ENCODE data around the gene PTPA. TPM values are rescaled to one million over a fixed set of nuclear protein-coding genes. Genes with fewer than 3 reads are reported as not detected.

PTPA gene
- total RNA-seq, 4 donors from 2014 or later: 48.7 to 65.7 (median 51.9) TPM

GRCh38 chr9:129141066-129142041 lies 30.1 kb downstream of the PTPA start:
- Histone ChIP-seq H3K36me3 (peaks cover 0 to 32% (median 0%) of the 10 kb centered on the region in 3 donors), H3K4me3 (peak overlapping the region in 3 of 4 donors; percentile 38 to 50 (median 46)), H3K4me1 (peaks cover 10 to 82% (median 35%) of the 10 kb centered on the region in 4 donors), H3K27me3 (no peaks in the 10 kb centered on the region), H3K27ac (peak overlapping the region; percentile 86 to 100 (median 97)), H3K9me3 (no peaks in the 10 kb centered on the region)
- DNase-seq: peak in 2 of 3 donors; percentile 68 to 88
- TF ChIP-seq CTCF (IDR thresholded peaks at IDR 0.05): peak in 1 of 6 experiments; percentile 3
- TF ChIP-seq POLR2A (IDR thresholded peaks at IDR 0.05): no peak

GRCh38 chr9:129142138-129142935 lies 31.1 kb downstream of the PTPA start:
- H3K9me3 ChIP-seq: no peaks in the 10 kb centered on the region
- H3K4me3 ChIP-seq: no peak overlapping the region
- H3K27me3 ChIP-seq: no peaks in the 10 kb centered on the region
- H3K36me3 ChIP-seq: peaks cover 0 to 22% (median 0%) of the 10 kb centered on the region in 3 donors
- no peak for DNase-seq
- H3K27ac ChIP-seq: peak overlapping the region; percentile 86 to 100 (median 97)
- peaks cover 10 to 90% (median 35%) of the 10 kb centered on the region in 4 donors for H3K4me1 ChIP-seq
- TF ChIP-seq CTCF (IDR thresholded peaks at IDR 0.05): no peak
- TF ChIP-seq POLR2A (IDR thresholded peaks at IDR 0.05): no peak

- H3K36me3 ChIP-seq: peaks cover 0 to 21% (median 0%) of the 10 kb centered on the region in 3 donors
- DNase-seq: peak; percentile 69 to 94 (median 88)
- no peaks in the 10 kb centered on the region for H3K27me3 ChIP-seq
- peak; percentile 78 to 91 (median 87) for TF ChIP-seq CTCF (IDR thresholded peaks at IDR 0.05)
- TF ChIP-seq POLR2A (IDR thresholded peaks at IDR 0.05): peak in 1 of 2 donors; percentile 31
- H3K9me3 ChIP-seq: no peaks in the 10 kb centered on the region
- no peak overlapping the region for H3K4me3 ChIP-seq
- peak overlapping the region; percentile 86 to 100 (median 97) for H3K27ac ChIP-seq
- peaks cover 10 to 82% (median 35%) of the 10 kb centered on the region in 4 donors for H3K4me1 ChIP-seq
These were observed 32.1 kb downstream of the PTPA start for GRCh38 chr9:129143031-129143927.

- Histone ChIP-seq H3K27ac (peak overlapping the region; percentile 57 to 77 (median 70)), H3K4me1 (peaks cover 10 to 65% (median 29%) of the 10 kb centered on the region in 4 donors), H3K4me3 (no peak overlapping the region), H3K9me3 (no peaks in the 10 kb centered on the region), H3K27me3 (no peaks in the 10 kb centered on the region), H3K36me3 (peaks cover 0 to 32% (median 0%) of the 10 kb centered on the region in 3 donors)
- TF ChIP-seq CTCF (IDR thresholded peaks at IDR 0.05) (no peak), POLR2A (IDR thresholded peaks at IDR 0.05) (no peak)
- DNase-seq: no peak
These were observed 34.1 kb downstream of the PTPA start for GRCh38 chr9:129145316-129145715.

Measured in Peyer's patch (tissue), 4 donors.